HepG2 (cell line): ENCODE results near the gene QRICH2. TPM values are rescaled to one million over a fixed set of nuclear protein-coding genes. Genes with fewer than 3 reads are reported as not detected.

Experiments
- DNMT1 ChIP-seq: sonication (generic); formaldehyde crosslinking; IDR thresholded peaks from 2 replicates; pipeline ENCODE4 v1.5.1; 2020; ENCODE audit warnings: mild to moderate bottlenecking, missing genetic modification reagents
- GATA4 ChIP-seq: sonication (generic); IDR thresholded peaks from 2 replicates; pipeline ENCODE4 v1.6.1; 2016; ENCODE audit warnings: antibody characterized with exemption, low read depth, borderline replicate concordance
- SOX6 ChIP-seq, 2 experiments: fragments of 450-650 bp in 1 of 2; sonication (generic) in 1 of 2; formaldehyde crosslinking in 1 of 2; IDR thresholded peaks; 2 replicates each; pipeline versions ENCODE4 v1.4.0 to v1.6.1; 2017 to 2020; ENCODE audit warnings: antibody characterized with exemption in 1 of 2, mild to moderate bottlenecking in 1 of 2, missing genetic modification reagents in 1 of 2
- TCF7L2 ChIP-seq: IDR thresholded peaks from 2 replicates; pipeline ENCODE4 v1.6.1; 2011; ENCODE audit warnings: mild to moderate bottlenecking, low read depth, low read length, moderate library complexity
- ZNF496 ChIP-seq: sonication (generic); formaldehyde crosslinking; IDR thresholded peaks from 2 replicates; pipeline ENCODE4 v1.8.1; 2023; ENCODE audit warnings: mild to moderate bottlenecking, moderate library complexity, missing genetic modification reagents; ENCODE audit not compliant: insufficient replicate concordance
- ZNF670 ChIP-seq: sonication (generic); formaldehyde crosslinking; IDR thresholded peaks from 2 replicates; pipeline ENCODE4 v1.8.0; 2022; ENCODE audit warnings: mild to moderate bottlenecking, missing genetic modification reagents, borderline replicate concordance
- polyA plus RNA-seq, 8 experiments: library from polyadenylated mRNA; depleted of rRNA in 3 of 8; stranded (reverse) in 7 of 8; unstranded in 1 of 8; fragments of >200 nt; fragmentation: Illumina TruSeq in 4 of 8; extraction: Trizol in 4 of 8; gene quantifications; 2 replicates each; pipeline versions ENCODE4 v1.2.1 to v1.2.3, GENCODE V29; 2011 to 2016; ENCODE audit warnings: low read depth in 4 of 8, missing spikeins in 1 of 8, mixed read lengths in 1 of 8; ENCODE audit not compliant: insufficient read depth in 1 of 8
- total RNA-seq, 5 experiments: library from RNA; depleted of rRNA; stranded (reverse); fragments of >200 nt; fragmentation: Illumina TruSeq; extraction: Trizol; gene quantifications; 2 replicates each; pipeline ENCODE4 v1.2.3, GENCODE V29; 2016; ENCODE audit warnings: low read depth in 1 of 5
- TF ChIP-seq, protein P1 (sequence below): sonication (generic); formaldehyde crosslinking; IDR thresholded peaks from 2 replicates; pipeline ENCODE4 v1.5.0; 2020; ENCODE audit warnings: mild to moderate bottlenecking, missing genetic modification reagents, borderline replicate concordance
- TF ChIP-seq, protein P2 (sequence below): sonication (generic); formaldehyde crosslinking; IDR thresholded peaks from 2 replicates; pipeline ENCODE4 v1.4.0; 2020; ENCODE audit warnings: missing genetic modification reagents, mild to moderate bottlenecking, borderline replicate concordance
- TF ChIP-seq, protein P3 (sequence below): IDR thresholded peaks from 2 replicates; pipeline ENCODE4 v1.6.1; 2018; ENCODE audit warnings: missing genetic modification reagents
- TF ChIP-seq, protein P4 (sequence below): sonication (generic); formaldehyde crosslinking; IDR thresholded peaks from 2 replicates; pipeline ENCODE4 v1.4.0; 2020; ENCODE audit warnings: missing genetic modification reagents, borderline replicate concordance
- TF ChIP-seq, protein P5 (sequence below): sonication (generic); formaldehyde crosslinking; IDR thresholded peaks from 2 replicates; pipeline ENCODE4 v1.4.0; 2020; ENCODE audit warnings: missing genetic modification reagents

Gene QRICH2
- total and polyA plus RNA-seq, 2 of the 13 experiments (the other 11 are each of a cell fraction or from before 2014, with no cell fraction given), result 3.7 to 5.7 TPM

DNA sequence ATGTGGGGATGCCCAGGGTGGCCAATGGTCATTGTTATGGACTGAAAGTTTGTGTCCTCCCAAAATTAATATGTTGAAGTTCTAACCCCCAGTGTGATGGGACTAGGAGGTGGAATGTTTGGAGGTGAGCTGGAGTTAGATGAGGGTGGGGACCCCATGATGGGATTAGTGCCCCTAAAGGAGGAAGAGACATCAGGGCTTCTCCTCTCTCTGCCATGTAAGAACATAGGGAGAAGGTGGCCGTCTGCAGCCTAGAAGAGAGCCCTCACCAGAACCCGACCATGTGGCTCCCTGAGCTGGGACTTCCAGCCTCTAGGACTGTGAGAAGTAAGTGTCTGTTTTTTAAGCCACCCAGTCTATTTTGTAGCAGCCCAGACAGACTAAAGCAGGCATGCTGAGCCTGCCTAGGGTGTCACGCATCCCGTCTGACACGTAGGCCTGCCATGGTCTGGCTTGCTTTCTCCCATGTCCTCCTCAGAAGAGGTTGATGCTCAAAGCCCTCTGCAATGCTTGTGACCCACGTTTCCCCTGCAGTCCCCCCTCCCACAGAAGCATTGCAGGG, 49.6 kb upstream of the QRICH2 start (continued):
- TF ChIP-seq, protein P1, sequence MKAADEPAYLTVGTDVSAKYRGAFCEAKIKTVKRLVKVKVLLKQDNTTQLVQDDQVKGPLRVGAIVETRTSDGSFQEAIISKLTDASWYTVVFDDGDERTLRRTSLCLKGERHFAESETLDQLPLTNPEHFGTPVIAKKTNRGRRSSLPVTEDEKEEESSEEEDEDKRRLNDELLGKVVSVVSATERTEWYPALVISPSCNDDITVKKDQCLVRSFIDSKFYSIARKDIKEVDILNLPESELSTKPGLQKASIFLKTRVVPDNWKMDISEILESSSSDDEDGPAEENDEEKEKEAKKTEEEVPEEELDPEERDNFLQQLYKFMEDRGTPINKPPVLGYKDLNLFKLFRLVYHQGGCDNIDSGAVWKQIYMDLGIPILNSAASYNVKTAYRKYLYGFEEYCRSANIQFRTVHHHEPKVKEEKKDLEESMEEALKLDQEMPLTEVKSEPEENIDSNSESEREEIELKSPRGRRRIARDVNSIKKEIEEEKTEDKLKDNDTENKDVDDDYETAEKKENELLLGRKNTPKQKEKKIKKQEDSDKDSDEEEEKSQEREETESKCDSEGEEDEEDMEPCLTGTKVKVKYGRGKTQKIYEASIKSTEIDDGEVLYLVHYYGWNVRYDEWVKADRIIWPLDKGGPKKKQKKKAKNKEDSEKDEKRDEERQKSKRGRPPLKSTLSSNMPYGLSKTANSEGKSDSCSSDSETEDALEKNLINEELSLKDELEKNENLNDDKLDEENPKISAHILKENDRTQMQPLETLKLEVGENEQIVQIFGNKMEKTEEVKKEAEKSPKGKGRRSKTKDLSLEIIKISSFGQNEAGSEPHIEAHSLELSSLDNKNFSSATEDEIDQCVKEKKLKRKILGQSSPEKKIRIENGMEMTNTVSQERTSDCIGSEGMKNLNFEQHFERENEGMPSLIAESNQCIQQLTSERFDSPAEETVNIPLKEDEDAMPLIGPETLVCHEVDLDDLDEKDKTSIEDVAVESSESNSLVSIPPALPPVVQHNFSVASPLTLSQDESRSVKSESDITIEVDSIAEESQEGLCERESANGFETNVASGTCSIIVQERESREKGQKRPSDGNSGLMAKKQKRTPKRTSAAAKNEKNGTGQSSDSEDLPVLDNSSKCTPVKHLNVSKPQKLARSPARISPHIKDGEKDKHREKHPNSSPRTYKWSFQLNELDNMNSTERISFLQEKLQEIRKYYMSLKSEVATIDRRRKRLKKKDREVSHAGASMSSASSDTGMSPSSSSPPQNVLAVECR (CRISPR knock-in tag), result no peak; the same call in 1 of the 2 replicates
- TF ChIP-seq ZNF496 (CRISPR knock-in tag), result no peak
- TF ChIP-seq, protein P2, sequence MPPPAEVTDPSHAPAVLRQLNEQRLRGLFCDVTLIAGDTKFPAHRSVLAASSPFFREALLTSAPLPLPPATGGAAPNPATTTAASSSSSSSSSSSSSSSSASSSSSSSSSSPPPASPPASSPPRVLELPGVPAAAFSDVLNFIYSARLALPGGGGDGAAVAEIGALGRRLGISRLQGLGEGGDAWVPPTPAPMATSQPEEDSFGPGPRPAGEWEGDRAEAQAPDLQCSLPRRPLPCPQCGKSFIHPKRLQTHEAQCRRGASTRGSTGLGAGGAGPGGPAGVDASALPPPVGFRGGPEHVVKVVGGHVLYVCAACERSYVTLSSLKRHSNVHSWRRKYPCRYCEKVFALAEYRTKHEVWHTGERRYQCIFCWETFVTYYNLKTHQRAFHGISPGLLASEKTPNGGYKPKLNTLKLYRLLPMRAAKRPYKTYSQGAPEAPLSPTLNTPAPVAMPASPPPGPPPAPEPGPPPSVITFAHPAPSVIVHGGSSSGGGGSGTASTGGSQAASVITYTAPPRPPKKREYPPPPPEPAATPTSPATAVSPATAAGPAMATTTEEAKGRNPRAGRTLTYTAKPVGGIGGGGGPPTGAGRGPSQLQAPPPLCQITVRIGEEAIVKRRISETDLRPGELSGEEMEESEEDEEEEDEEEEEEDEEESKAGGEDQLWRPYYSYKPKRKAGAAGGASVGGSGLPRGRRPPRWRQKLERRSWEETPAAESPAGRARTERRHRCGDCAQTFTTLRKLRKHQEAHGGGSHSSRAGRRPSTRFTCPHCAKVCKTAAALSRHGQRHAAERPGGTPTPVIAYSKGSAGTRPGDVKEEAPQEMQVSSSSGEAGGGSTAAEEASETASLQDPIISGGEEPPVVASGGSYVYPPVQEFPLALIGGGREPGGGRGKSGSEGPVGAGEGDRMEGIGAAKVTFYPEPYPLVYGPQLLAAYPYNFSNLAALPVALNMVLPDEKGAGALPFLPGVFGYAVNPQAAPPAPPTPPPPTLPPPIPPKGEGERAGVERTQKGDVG (CRISPR knock-in tag), result peak; percentile 47; the same call in 1 of the 2 replicates
- peak; percentile 87 for TF ChIP-seq GATA4
- TF ChIP-seq, protein P3, sequence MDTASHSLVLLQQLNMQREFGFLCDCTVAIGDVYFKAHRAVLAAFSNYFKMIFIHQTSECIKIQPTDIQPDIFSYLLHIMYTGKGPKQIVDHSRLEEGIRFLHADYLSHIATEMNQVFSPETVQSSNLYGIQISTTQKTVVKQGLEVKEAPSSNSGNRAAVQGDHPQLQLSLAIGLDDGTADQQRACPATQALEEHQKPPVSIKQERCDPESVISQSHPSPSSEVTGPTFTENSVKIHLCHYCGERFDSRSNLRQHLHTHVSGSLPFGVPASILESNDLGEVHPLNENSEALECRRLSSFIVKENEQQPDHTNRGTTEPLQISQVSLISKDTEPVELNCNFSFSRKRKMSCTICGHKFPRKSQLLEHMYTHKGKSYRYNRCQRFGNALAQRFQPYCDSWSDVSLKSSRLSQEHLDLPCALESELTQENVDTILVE (CRISPR knock-in tag), result no peak
- TF ChIP-seq, protein P4, sequence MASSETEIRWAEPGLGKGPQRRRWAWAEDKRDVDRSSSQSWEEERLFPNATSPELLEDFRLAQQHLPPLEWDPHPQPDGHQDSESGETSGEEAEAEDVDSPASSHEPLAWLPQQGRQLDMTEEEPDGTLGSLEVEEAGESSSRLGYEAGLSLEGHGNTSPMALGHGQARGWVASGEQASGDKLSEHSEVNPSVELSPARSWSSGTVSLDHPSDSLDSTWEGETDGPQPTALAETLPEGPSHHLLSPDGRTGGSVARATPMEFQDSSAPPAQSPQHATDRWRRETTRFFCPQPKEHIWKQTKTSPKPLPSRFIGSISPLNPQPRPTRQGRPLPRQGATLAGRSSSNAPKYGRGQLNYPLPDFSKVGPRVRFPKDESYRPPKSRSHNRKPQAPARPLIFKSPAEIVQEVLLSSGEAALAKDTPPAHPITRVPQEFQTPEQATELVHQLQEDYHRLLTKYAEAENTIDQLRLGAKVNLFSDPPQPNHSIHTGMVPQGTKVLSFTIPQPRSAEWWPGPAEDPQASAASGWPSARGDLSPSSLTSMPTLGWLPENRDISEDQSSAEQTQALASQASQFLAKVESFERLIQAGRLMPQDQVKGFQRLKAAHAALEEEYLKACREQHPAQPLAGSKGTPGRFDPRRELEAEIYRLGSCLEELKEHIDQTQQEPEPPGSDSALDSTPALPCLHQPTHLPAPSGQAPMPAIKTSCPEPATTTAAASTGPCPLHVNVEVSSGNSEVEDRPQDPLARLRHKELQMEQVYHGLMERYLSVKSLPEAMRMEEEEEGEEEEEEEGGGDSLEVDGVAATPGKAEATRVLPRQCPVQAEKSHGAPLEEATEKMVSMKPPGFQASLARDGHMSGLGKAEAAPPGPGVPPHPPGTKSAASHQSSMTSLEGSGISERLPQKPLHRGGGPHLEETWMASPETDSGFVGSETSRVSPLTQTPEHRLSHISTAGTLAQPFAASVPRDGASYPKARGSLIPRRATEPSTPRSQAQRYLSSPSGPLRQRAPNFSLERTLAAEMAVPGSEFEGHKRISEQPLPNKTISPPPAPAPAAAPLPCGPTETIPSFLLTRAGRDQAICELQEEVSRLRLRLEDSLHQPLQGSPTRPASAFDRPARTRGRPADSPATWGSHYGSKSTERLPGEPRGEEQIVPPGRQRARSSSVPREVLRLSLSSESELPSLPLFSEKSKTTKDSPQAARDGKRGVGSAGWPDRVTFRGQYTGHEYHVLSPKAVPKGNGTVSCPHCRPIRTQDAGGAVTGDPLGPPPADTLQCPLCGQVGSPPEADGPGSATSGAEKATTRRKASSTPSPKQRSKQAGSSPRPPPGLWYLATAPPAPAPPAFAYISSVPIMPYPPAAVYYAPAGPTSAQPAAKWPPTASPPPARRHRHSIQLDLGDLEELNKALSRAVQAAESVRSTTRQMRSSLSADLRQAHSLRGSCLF, result no peak
- TF ChIP-seq ZNF670, result no peak
- TF ChIP-seq DNMT1 (CRISPR knock-in tag), result no peak
- TF ChIP-seq TCF7L2, result no peak
- TF ChIP-seq SOX6 (IDR thresholded peaks at IDR 0.05), result no peak
- TF ChIP-seq SOX6 (CRISPR knock-in tag; IDR thresholded peaks at IDR 0.05), result no peak; the same call in 1 of the 2 replicates
- TF ChIP-seq, protein P5, sequence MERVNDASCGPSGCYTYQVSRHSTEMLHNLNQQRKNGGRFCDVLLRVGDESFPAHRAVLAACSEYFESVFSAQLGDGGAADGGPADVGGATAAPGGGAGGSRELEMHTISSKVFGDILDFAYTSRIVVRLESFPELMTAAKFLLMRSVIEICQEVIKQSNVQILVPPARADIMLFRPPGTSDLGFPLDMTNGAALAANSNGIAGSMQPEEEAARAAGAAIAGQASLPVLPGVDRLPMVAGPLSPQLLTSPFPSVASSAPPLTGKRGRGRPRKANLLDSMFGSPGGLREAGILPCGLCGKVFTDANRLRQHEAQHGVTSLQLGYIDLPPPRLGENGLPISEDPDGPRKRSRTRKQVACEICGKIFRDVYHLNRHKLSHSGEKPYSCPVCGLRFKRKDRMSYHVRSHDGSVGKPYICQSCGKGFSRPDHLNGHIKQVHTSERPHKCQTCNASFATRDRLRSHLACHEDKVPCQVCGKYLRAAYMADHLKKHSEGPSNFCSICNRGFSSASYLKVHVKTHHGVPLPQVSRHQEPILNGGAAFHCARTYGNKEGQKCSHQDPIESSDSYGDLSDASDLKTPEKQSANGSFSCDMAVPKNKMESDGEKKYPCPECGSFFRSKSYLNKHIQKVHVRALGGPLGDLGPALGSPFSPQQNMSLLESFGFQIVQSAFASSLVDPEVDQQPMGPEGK (CRISPR knock-in tag), result 0 out of 2 replicates have a peak, but pooled peaks have one; percentile 19
